ENCODE measurements around the gene ADAM15. TPM values are rescaled to one million over a fixed set of nuclear protein-coding genes. Genes with fewer than 3 reads are reported as not detected.

Gene ADAM15
- total and polyA plus RNA-seq, 2 donors (not counting 1 experiment from before 2014, with no cell fraction given): 14.6 to 28.4 TPM

- peak overlapping the region; percentile 87 for H3K4me2 ChIP-seq (replicated peaks; ENCODE audit: low read depth, low read length, poor library complexity, severe bottlenecking)
- Mint-ChIP-seq H3K27ac (no peak overlapping the region), H3K4me1 (peaks cover 54% of the 10 kb centered on the region), H3K9me3 (ENCODE audit: insufficient read depth) (no peaks in the 10 kb centered on the region), H3K27me3 (no peaks in the 10 kb centered on the region), H3K4me3 (no peak overlapping the region)
- H3K9me3 ChIP-seq (ENCODE audit: control extremely low read depth in 1 of 3, control insufficient read depth in 2 of 3, insufficient read depth in 1 of 3, low read length in 2 of 3): no peaks in the 10 kb centered on the region
- ATAC-seq (ENCODE audit: low read depth): no peak
- no peak for DNase-seq
- POLR2A ChIA-PET: interaction anchor here (1.3 to 1.5 kb wide), 3 partner anchors 8 to 15 kb away, joined by 3 to 7 read pairs (median 5); no protein-coding TSS in a partner anchor
- peaks cover 29 to 51% of the 10 kb centered on the region in 2 donors for H3K4me1 ChIP-seq (ENCODE audit: control insufficient read depth in 2 of 2, insufficient read depth in 2 of 2, low read length in 2 of 2)
- CTCF ChIA-PET: interaction anchor here (3.5 to 20.2 kb wide), 3 partner anchors 8 to 21 kb away, joined by 16 to 370 read pairs (median 35); partner anchors contain the start of gene ADAM15
- no peak overlapping the region for H3K27ac ChIP-seq (ENCODE audit: low read length in 2 of 2)
- H3K4me3 ChIP-seq (ENCODE audit: control extremely low read depth in 1 of 5, extremely low read depth in 1 of 5, insufficient read depth in 1 of 5, low read depth in 2 of 5, low read length in 4 of 5): no peak overlapping the region
- peaks cover 0 to 23% of the 10 kb centered on the region in 2 experiments for H3K36me3 ChIP-seq (replicated peaks in 1 of 2; ENCODE audit: control extremely low read depth in 1 of 2, control insufficient read depth in 1 of 2, extremely low read depth in 1 of 2, insufficient read depth in 2 of 2, low read length in 1 of 2)
- H2AFZ ChIP-seq (ENCODE audit: insufficient read depth, low read depth, low read length, poor library complexity, severe bottlenecking): no peak overlapping the region
- H3K79me2 ChIP-seq (ENCODE audit: control insufficient read depth, insufficient read depth, low read length): peaks cover 4% of the 10 kb centered on the region
- peaks cover 30% of the 10 kb centered on the region for H4K20me1 ChIP-seq (ENCODE audit: control insufficient read depth, insufficient read depth, low read length, poor library complexity, severe bottlenecking)
- intact Hi-C loops (cut with micrococcal nuclease): loop anchor here (10.0 kb wide), 1 partner anchor 305 kb away; no protein-coding TSS in a partner anchor
- no peak for TF ChIP-seq CTCF (IDR thresholded peaks at IDR 0.05)
- 100% methylated on average over 1 of the region's 7 CpGs for WGBS (ENCODE audit: insufficient coverage)
- H3K27me3 ChIP-seq (replicated peaks in 1 of 4; ENCODE audit: control extremely low read depth in 1 of 4, control insufficient read depth in 3 of 4, insufficient read depth in 4 of 4, low read length in 3 of 4): no peaks in the 10 kb centered on the region
- H3K9ac ChIP-seq (ENCODE audit: low read length): no peak overlapping the region
Observed at GRCh38 chr1:155069551-155070157, 18.5 kb downstream of the ADAM15 start.

GRCh38 chr1:155070158-155070621 lies 19.1 kb downstream of the ADAM15 start:
- Histone ChIP-seq H4K20me1 (ENCODE audit: control insufficient read depth, insufficient read depth, low read length, poor library complexity, severe bottlenecking) (peaks cover 24% of the 10 kb centered on the region), H3K27ac (ENCODE audit: low read length in 2 of 2) (no peak overlapping the region), H3K36me3 (replicated peaks in 1 of 2; ENCODE audit: control extremely low read depth in 1 of 2, control insufficient read depth in 1 of 2, extremely low read depth in 1 of 2, insufficient read depth in 2 of 2, low read length in 1 of 2) (peaks cover 0 to 23% of the 10 kb centered on the region in 2 experiments), H3K4me1 (ENCODE audit: control insufficient read depth in 2 of 2, insufficient read depth in 2 of 2, low read length in 2 of 2) (peaks cover 25 to 46% of the 10 kb centered on the region in 2 donors), H3K4me2 (replicated peaks; ENCODE audit: low read depth, low read length, poor library complexity, severe bottlenecking) (peak overlapping the region; percentile 87), H3K9me3 (ENCODE audit: control extremely low read depth in 1 of 3, control insufficient read depth in 2 of 3, insufficient read depth in 1 of 3, low read length in 2 of 3) (no peaks in the 10 kb centered on the region), H2AFZ (ENCODE audit: insufficient read depth, low read depth, low read length, poor library complexity, severe bottlenecking) (no peak overlapping the region), H3K79me2 (ENCODE audit: control insufficient read depth, insufficient read depth, low read length) (no peaks in the 10 kb centered on the region), H3K27me3 (replicated peaks in 1 of 4; ENCODE audit: control extremely low read depth in 1 of 4, control insufficient read depth in 3 of 4, insufficient read depth in 4 of 4, low read length in 3 of 4) (no peaks in the 10 kb centered on the region), H3K4me3 (ENCODE audit: control extremely low read depth in 1 of 5, extremely low read depth in 1 of 5, insufficient read depth in 1 of 5, low read depth in 2 of 5, low read length in 4 of 5) (peak overlapping the region in 4 of 5 experiments; percentile 21 to 54 (median 42)), H3K9ac (ENCODE audit: low read length) (peak overlapping the region; percentile 65)
- intact Hi-C loops (cut with micrococcal nuclease): no loop called here
- ChIA-PET CTCF (interaction anchor here (0.8 to 20.2 kb wide), 4 partner anchors 9 to 22 kb away, joined by 3 to 370 read pairs (median 26); partner anchors contain the start of gene ADAM15), POLR2A (interaction anchor here (1.3 to 1.5 kb wide), 3 partner anchors 9 to 15 kb away, joined by 3 to 7 read pairs (median 5); no protein-coding TSS in a partner anchor)
- DNase-seq (no peak), ATAC-seq (ENCODE audit: low read depth) (no peak)
- TF ChIP-seq EZH2 (IDR thresholded peaks at IDR 0.05; ENCODE audit: borderline replicate concordance, insufficient read depth, low read depth, low read length, poor library complexity, severe bottlenecking): no peak
- no peak for TF ChIP-seq CTCF (IDR thresholded peaks at IDR 0.05)
- Mint-ChIP-seq H3K9me3 (ENCODE audit: insufficient read depth) (no peaks in the 10 kb centered on the region), H3K27me3 (no peaks in the 10 kb centered on the region), H3K27ac (no peak overlapping the region), H3K4me3 (peak overlapping the region; percentile 51), H3K4me1 (peaks cover 49% of the 10 kb centered on the region)
- WGBS (ENCODE audit: insufficient coverage): 65% methylated on average over 11 of the region's 28 CpGs
